ENCODE measurements around the gene SREBF1. TPM values are rescaled to one million over a fixed set of nuclear protein-coding genes. Genes with fewer than 3 reads are reported as not detected.

SREBF1 gene
- total RNA-seq, 1 donor from 2014 or later, result 187 TPM

DNA sequence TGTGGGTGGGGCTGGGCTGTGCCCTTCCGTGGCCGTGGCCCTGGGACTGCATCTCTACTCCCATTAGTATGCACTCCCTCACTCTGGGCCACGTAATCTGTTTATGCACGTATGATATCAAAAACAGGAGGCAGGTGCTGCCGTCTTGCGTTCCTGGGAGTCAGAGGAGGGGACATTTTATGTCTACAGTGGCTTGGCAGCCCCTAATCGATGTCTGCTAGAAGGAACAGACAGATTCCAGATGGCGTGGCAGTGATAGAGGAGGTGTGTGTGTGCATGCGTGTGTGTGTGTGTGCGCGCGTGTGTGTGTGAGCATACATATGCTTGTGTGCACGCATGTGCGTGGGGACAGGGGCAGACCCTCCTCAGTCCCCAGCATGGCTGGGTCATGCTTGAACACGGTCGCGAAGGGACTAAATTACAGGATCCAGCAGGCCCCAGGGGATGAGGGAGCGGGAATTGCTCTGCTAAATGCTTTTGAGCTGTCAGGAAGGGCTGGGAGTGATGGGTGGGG is 44.7 kb downstream of the SREBF1 start:
- Mint-ChIP-seq H3K27me3 (ENCODE audit: low read depth) (no peaks in the 10 kb centered on the region), H3K27ac (peak overlapping the region; percentile 78), H3K4me3 (no peak overlapping the region), H3K9me3 (no peaks in the 10 kb centered on the region), H3K4me1 (peaks cover 41% of the 10 kb centered on the region), H3K36me3 (peaks cover 8% of the 10 kb centered on the region)
- TF ChIP-seq, protein P1, sequence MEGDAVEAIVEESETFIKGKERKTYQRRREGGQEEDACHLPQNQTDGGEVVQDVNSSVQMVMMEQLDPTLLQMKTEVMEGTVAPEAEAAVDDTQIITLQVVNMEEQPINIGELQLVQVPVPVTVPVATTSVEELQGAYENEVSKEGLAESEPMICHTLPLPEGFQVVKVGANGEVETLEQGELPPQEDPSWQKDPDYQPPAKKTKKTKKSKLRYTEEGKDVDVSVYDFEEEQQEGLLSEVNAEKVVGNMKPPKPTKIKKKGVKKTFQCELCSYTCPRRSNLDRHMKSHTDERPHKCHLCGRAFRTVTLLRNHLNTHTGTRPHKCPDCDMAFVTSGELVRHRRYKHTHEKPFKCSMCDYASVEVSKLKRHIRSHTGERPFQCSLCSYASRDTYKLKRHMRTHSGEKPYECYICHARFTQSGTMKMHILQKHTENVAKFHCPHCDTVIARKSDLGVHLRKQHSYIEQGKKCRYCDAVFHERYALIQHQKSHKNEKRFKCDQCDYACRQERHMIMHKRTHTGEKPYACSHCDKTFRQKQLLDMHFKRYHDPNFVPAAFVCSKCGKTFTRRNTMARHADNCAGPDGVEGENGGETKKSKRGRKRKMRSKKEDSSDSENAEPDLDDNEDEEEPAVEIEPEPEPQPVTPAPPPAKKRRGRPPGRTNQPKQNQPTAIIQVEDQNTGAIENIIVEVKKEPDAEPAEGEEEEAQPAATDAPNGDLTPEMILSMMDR (IDR thresholded peaks at IDR 0.05; ENCODE audit: unreplicated experiment), result no peak
- no peak for DNase-seq (ENCODE audit: low spot score in 2 of 2, unreplicated experiment in 2 of 2)

DNA sequence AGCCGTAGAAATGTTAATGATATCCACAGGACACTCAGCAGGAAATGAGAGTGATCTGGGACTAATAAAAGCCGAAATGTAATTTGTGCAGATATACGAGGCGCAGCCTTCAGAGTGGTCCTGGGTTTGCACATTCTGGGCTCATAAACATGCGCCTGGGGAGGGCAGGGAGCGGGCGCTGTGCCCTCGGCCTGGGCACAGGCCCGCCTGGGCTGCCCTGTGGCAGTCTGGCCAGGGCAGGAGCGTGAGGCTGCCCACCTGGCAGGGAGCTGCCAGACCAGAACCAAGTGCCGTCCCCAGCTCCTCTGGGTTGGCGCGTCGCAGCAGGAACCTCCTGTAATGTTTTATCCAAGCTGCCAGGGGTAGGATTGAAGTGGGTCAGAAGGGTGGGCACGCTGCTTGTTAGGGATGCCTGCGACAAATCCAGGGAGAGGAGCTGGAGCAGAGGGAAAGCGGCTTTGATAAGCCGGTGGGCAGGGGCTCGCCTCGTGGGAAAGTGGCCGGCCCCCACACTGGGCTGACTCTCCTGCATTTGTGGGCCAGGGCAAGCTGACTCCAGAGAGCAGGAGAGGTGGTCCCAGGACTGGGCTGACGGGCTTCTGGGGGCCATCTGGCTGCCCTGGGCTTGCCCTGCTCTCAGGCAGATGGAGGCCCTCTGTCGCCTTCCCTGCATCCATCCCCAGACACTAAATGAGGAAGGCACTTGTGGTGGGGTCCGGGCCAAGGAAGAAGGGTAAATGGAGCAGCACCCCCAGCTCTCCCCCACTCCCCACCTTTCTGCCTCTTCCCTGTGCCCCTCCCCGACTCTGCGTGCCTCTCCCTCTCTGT is 45.9 kb downstream of the SREBF1 start:
- Mint-ChIP-seq H3K27ac (peak overlapping the region; percentile 5), H3K27me3 (ENCODE audit: low read depth) (no peaks in the 10 kb centered on the region), H3K9me3 (no peaks in the 10 kb centered on the region), H3K4me3 (no peak overlapping the region), H3K4me1 (peaks cover 46% of the 10 kb centered on the region), H3K36me3 (peaks cover 8% of the 10 kb centered on the region)
- TF ChIP-seq, protein P1 (IDR thresholded peaks at IDR 0.05; ENCODE audit: unreplicated experiment), result no peak
- no peak for DNase-seq (ENCODE audit: low spot score in 2 of 2, unreplicated experiment in 2 of 2)

DNA sequence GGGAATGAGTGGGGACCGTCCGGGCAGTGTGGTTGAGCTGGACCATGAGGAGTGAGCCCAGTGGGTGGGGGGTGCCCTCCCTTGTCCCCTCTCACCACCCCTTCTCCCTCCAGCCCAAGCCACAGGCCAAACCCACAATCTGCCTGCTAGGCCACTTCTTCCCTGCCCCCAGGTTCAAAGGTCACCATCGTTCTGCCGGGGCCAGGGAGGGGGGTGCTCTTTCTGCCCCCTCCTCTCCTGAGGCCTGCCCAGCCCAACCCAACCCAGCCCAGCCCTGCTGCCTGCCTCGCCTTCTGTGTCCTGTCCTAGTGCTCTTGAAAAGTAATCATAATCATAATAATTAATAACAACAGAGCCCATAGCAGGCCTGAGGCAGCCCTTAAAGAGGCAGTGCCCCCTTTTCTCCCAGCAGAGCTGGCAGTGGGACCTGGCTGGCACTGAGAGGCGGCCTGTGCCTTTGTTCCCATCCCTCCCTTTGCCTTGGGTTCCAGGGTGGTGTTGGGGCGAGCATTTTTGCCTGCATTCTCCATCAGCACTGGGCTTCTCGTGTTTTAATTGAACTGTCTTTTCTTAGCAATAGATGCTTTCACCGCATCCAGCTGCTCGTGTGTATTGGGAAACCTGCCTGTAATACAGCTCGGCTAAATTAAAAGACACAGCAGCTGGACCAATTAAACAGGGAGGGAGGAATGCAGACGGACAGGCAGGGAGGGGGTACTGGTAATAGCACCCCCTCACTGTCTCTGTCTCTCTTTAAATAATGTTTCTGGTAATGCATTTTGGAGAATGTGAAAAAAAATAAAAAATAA is 46.8 kb downstream of the SREBF1 start:
- TF ChIP-seq, protein P1 (IDR thresholded peaks at IDR 0.05; ENCODE audit: unreplicated experiment), result no peak
- no peak overlapping the region for H3K4me3 Mint-ChIP-seq
- H3K36me3 Mint-ChIP-seq, result peaks cover 8% of the 10 kb centered on the region
- H3K27me3 Mint-ChIP-seq (ENCODE audit: low read depth), result no peaks in the 10 kb centered on the region
- H3K27ac Mint-ChIP-seq, result peak overlapping the region; percentile 69
- peaks cover 54% of the 10 kb centered on the region for H3K4me1 Mint-ChIP-seq
- DNase-seq (ENCODE audit: low spot score in 2 of 2, unreplicated experiment in 2 of 2), result no peak
- no peaks in the 10 kb centered on the region for H3K9me3 Mint-ChIP-seq

DNA sequence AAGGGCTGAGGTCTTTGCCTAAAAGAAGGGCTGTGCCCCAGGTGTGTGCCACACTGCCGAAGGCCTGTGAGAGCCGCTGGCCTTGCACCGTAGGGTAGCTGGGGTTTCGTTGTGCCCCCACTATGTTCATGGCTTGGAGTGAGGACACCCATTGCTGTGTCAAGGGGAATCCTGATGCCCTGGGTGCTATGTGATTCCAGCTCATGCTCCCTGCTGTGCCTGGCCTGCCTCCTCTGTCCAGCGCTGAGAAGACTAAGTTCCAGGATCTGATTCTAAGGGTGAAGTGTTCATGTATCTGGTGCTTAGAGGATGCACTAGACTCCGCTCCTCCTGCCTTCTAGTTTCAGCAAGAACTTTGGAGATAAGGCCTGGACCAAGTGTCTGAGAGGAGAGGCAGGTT is 47.4 kb downstream of the SREBF1 start:
- H3K27ac Mint-ChIP-seq, result peak overlapping the region; percentile 69
- H3K4me3 Mint-ChIP-seq, result no peak overlapping the region
- H3K4me1 Mint-ChIP-seq, result peaks cover 60% of the 10 kb centered on the region
- TF ChIP-seq, protein P1 (IDR thresholded peaks at IDR 0.05; ENCODE audit: unreplicated experiment), result no peak
- H3K27me3 Mint-ChIP-seq (ENCODE audit: low read depth), result no peaks in the 10 kb centered on the region
- H3K36me3 Mint-ChIP-seq, result peaks cover 8% of the 10 kb centered on the region
- no peaks in the 10 kb centered on the region for H3K9me3 Mint-ChIP-seq
- DNase-seq (ENCODE audit: low spot score in 2 of 2, unreplicated experiment in 2 of 2), result no peak

DNA sequence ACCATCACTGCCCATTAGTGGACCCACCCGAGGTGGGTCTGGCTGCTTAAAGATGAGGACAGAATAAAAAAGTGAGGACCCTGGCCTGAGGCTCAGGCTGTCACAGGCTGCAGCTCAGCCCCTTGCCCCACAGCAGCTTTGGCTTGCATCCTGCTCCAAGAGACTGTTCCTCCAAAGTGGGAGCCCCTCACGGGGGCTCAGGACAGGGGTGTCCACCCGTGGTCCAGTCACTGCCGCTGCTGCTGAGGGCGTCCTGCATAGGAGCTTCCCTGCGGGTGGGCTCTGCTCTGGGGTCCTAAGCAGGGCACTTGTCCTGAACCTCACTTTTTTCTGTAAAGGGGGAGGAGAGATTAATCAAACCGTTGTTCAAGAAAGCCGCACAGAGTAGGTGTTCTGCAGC is 47.8 kb downstream of the SREBF1 start:
- Mint-ChIP-seq H3K27me3 (ENCODE audit: low read depth) (no peaks in the 10 kb centered on the region), H3K27ac (no peak overlapping the region), H3K4me3 (no peak overlapping the region), H3K9me3 (no peaks in the 10 kb centered on the region), H3K36me3 (peaks cover 7% of the 10 kb centered on the region), H3K4me1 (peaks cover 64% of the 10 kb centered on the region)
- DNase-seq (ENCODE audit: low spot score in 2 of 2, unreplicated experiment in 2 of 2), result no peak
- TF ChIP-seq, protein P1 (IDR thresholded peaks at IDR 0.05; ENCODE audit: unreplicated experiment), result no peak
